Mononuclear cell (primary cell): ENCODE measurements around the gene ZSCAN5A. TPM values are rescaled to one million over a fixed set of nuclear protein-coding genes. Genes with fewer than 3 reads are reported as not detected.
"Not testable (repeated sequence)": the region's sequence is repeated elsewhere in the genome, so short reads cannot be mapped to it uniquely, and the experiment has no call there.

Source experiments
- H3K27me3 ChIP-seq: 2 replicates; pipeline ENCODE4 v1.6.0; 2011; ENCODE audit warnings: low read length, control low read depth; ENCODE audit not compliant: insufficient read depth
- H3K4me1 ChIP-seq: 2 replicates; pipeline ENCODE4 v1.5.1; 2011; ENCODE audit warnings: mild to moderate bottlenecking, low read length, control low read depth; ENCODE audit not compliant: insufficient read depth
- H3K4me3 ChIP-seq: 2 replicates; pipeline ENCODE4 v1.5.1; 2011; ENCODE audit warnings: mild to moderate bottlenecking, low read length, moderate library complexity
- H3K9me3 ChIP-seq: 2 replicates; pipeline ENCODE4 v1.5.1; 2011; ENCODE audit warnings: low read depth, mild to moderate bottlenecking, control low read depth, low read length
- total RNA-seq: library from RNA; depleted of rRNA; stranded (reverse); fragments of >200 nt; gene quantifications from one replicate; pipeline ENCODE4 v1.2.3, GENCODE V29; 2012

The ZSCAN5A gene, protein sequence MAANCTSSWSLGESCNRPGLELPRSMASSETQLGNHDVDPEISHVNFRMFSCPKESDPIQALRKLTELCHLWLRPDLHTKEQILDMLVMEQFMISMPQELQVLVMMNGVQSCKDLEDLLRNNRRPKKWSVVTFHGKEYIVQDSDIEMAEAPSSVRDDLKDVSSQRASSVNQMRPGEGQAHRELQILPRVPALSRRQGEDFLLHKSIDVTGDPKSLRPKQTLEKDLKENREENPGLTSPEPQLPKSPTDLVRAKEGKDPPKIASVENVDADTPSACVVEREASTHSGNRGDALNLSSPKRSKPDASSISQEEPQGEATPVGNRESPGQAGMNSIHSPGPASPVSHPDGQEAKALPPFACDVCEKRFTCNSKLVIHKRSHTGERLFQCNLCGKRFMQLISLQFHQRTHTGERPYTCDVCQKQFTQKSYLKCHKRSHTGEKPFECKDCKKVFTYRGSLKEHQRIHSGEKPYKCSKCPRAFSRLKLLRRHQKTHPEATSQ
- 4.5 TPM for total RNA-seq

DNA sequence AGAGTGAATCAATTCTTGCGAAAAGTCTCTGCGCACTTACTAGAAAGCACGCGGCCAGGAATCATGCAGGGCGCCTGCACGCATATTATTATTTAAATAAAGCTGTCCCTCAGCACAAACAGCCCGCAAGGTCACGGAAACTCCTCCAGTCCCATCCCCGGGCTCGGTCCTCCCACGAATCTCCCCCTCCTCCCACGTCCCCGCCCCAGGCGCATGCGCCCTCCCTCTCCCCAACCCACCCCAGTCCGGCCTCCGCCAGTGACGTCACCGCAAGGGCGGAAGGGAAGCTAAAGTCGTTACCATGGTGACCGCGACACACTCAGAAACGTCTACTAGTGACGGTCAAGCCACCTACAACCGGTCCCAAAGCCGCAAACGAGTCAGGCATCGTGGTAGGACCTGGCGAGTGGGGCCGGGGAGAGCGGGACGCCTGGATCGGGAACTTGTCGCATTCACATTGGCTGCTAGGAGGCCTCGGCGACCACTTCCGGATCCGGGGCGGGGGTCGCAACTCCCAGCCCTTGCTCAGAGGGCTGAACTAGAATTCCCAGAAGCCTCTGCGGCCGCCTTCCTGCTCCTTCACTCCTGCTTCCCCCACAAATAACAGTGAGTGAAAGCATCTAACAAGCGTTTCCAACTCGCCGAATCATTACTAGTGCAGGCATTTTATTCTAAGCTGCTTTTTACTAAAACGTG, at the start of gene ZSCAN5A:
ZSCAN5A (minus strand) TSS at position 459 of the 696 bp plus-strand sequence. CDS start 89,793 bp downstream, outside the sequence.
- Histone ChIP-seq H3K4me1 (peaks cover 31% of the 10 kb centered on the region), H3K9me3 (no peaks in the 10 kb centered on the region), H3K4me3 (peak within 1 kb of the TSS; percentile 71), H3K27me3 (no peaks in the 10 kb centered on the region)

DNA sequence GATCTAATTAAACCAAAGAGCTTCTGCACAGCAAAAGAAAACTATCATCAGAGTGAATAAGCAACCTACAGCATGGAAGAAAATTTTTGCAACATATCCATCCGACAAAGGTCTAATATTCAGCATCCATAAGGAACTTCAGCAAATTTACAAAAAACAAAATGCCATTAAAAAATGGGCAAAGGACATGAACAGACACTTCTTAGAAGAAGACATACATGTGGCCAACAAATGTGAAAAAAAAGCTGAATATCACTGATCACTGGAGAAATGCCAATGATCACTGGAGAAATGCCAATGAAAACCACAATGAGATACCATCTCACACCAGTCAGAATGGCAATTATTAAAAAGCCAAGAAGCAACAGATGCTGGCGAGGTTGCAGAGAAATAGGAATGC, 46.2 kb upstream of the ZSCAN5A start:
- H3K4me1 ChIP-seq = no peaks in the 10 kb centered on the region
- no peak overlapping the region for H3K4me3 ChIP-seq
- H3K9me3 ChIP-seq = peaks cover 18% of the 10 kb centered on the region
- no peaks in the 10 kb centered on the region for H3K27me3 ChIP-seq

DNA sequence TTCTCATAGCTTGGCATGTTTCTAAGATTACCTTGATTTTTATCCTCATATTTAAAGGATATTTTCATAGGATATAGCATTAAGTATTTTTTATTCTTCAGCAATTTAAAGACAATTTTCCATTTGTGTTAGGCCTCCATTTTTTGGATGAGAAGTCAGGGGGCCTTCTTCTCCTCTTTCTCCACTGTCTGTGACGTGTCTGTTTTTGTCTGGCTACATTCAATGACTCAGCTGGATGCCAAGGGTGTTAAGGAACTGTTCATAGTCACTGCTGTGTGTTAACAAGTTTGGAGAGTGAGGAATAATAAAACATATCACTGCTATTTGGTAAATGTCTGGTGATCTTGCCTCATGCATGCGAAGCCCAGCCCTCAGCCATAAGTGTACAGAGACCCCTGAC, 42.3 kb upstream of the ZSCAN5A start:
- Histone ChIP-seq H3K4me3 (no peak overlapping the region), H3K9me3 (peaks cover 8% of the 10 kb centered on the region), H3K27me3 (no peaks in the 10 kb centered on the region), H3K4me1 (no peaks in the 10 kb centered on the region)

DNA sequence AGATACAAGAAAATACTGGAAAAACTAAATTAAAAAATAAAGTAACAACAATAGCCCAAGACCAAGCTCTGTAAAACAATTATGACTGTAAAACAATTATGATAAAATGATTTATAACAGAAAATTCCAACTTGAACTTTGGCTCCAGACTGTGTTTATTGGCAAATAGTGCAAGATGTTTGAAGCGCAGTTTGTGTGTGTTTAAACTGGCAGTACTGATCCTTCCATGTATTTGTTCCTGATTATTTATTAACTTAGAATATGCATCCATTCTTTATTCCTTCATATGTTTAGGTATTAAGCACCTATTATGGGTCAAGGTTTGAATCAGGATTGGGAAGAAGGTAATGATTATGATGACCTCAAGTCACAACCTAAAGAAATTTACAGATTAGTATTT, 40.9 kb upstream of the ZSCAN5A start:
- Histone ChIP-seq H3K4me3 (no peak overlapping the region), H3K9me3 (peaks cover 8% of the 10 kb centered on the region), H3K4me1 (no peaks in the 10 kb centered on the region), H3K27me3 (no peaks in the 10 kb centered on the region)

DNA sequence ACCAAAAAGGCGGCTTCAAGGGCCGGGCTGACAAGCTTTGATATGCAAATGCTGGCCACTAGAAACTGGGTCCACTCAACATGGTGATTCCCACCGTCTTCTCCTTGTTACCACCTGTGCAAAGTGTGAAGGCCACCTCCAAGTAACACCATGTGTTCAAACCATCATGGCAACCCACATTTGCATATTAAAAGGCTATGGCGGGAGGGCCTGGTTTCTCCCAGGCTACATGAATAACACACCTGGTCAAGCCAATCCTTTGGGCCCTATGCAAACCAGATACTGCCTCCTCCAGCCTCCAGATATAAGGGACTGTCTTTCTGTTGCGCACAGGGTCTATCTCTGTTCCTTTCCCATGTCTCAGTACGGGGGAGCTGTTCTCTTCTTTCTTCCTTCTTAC, 36.6 kb upstream of the ZSCAN5A start:
- no peaks in the 10 kb centered on the region for H3K4me1 ChIP-seq
- H3K27me3 ChIP-seq = no peaks in the 10 kb centered on the region
- no peak overlapping the region for H3K4me3 ChIP-seq
- H3K9me3 ChIP-seq = no peaks in the 10 kb centered on the region

DNA sequence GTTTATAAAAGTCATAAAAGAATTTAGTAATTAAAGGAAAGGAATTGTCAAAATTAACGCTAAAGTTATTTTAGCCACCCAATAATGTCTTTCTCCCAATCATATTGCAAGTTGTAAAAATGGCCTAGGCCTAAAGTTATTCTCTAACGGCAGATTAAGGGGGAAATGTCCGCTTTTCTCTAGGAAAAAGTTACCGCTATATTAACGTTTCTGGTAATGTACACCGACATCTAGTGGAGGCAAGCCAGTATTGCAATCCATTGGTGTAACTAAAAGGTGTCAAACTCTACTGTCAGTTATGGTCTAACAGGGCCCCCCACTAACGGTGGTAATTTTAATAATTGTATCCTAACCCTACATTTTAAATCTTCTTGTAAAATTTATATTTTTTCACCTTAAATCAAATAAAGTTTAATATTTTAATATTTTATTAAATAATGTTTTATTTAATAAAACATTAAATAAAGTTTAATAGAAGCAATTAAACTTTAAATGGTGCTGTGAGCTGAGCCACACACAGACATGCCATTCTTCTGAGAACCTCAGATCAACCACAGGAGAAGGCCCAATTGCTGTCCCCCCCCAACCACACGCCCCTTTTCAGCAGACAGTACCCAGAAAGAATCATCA, 35.9 kb upstream of the ZSCAN5A start:
- Histone ChIP-seq H3K4me1 (no peaks in the 10 kb centered on the region), H3K9me3 (no peaks in the 10 kb centered on the region)

DNA sequence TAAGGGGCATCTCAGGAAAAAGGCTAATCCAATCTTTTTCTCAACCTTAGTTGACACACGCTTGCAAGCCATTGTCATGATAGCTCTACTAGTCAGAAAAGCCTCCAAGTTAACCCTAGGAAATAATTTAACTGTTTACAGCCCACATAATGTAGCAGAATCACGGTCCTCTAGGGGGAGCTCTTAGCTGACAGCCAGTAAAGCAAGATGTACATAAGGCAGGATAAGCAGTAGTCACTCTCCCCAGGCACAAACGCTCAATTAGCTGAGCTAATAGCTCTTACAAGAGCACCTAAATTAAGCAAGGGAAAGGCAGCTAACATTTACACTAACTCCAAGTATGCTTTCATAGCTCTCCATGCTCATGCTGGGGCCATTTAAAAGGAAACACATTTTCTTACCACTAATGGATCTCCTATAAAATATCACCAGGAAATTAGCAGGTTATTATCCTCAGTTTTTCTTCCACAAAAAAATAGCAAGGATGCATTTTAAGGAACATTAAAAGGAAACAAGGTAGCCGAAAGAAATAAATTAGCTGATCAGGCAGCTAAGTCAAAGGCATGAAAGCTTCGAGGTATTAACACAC, 33.7 kb upstream of the ZSCAN5A start:
- Histone ChIP-seq H3K9me3 (no peaks in the 10 kb centered on the region), H3K4me3 (no peak overlapping the region), H3K4me1 (no peaks in the 10 kb centered on the region), H3K27me3 (no peaks in the 10 kb centered on the region)

More for the DNA sequence above, 35.9 kb upstream of the ZSCAN5A start:
- Histone ChIP-seq H3K27me3 (no peaks in the 10 kb centered on the region), H3K4me3 (no peak overlapping the region)

DNA sequence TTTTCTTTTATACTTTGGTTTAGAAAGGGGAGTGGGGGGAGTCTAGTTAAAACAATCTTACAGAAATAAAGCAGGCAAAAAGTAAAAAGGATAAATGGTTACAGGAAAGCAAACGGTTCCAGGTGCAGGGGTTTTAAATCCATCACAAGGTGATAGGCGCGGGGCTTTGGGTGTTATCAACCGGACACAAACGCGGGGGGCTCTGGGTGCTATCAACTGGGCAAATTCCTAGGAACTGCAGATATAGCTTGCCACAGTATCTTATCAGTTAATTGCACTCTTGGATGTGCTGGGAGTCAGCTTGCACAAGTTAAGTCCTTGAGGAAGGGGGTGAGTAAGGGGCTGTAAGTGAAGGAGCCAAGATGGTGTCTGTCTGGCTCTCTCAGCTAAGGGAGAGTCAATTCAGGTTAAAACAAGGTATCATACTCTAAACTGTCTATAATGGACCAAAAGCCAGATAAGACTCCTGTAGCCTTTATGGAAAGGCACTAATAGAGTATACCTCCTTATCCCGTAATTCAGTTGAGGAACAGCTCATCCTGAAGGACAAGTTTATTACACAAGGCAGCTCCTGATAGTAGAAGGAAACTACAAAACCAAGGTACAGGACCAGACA, 32.6 kb upstream of the ZSCAN5A start:
- Histone ChIP-seq H3K9me3 (no peaks in the 10 kb centered on the region), H3K4me3 (no peak overlapping the region), H3K27me3 (no peaks in the 10 kb centered on the region), H3K4me1 (no peaks in the 10 kb centered on the region)

DNA sequence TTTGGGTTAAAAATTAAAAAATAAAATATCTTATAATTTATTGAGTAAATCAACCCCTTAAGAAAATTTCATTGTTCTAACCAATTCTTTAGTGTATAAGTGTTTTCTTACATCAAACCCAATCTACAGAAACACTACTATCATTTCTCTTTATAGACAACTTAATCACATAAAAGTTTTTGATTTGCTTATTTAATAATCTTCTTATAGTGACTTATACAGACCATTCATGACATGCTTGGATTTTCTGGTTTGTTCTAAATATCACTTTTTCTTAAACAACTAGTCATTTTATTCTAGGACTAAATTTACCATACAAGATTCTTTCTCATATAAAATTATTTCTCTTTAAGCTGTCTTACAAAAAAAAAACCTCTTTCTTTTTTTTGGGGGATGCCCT, 27.3 kb upstream of the ZSCAN5A start:
- no peaks in the 10 kb centered on the region for H3K4me1 ChIP-seq
- H3K4me3 ChIP-seq = no peak overlapping the region
- H3K9me3 ChIP-seq = peaks cover 4% of the 10 kb centered on the region
- H3K27me3 ChIP-seq = no peaks in the 10 kb centered on the region

DNA sequence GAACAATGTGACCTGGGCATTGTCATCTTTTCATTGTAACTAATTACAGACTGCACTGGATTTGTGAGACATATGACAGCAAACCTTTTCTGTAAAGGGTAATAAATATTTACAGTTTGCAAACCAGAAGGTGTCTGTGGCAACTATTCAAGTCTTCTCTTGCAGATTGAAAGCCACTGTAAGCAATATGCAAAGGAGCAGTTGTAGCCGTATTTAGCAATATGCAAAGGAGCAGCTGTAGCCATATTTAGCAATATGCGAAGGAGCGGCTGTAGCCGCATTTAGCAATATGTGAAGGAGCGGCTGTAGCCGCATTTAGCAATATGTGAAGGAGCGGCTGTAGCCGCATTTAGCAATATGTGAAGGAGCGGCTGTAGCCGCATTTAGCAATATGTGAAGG, 24.4 kb upstream of the ZSCAN5A start:
- H3K27me3 ChIP-seq, H3K4me1 ChIP-seq, H3K4me3 ChIP-seq, H3K9me3 ChIP-seq: not testable (repeated sequence)

DNA sequence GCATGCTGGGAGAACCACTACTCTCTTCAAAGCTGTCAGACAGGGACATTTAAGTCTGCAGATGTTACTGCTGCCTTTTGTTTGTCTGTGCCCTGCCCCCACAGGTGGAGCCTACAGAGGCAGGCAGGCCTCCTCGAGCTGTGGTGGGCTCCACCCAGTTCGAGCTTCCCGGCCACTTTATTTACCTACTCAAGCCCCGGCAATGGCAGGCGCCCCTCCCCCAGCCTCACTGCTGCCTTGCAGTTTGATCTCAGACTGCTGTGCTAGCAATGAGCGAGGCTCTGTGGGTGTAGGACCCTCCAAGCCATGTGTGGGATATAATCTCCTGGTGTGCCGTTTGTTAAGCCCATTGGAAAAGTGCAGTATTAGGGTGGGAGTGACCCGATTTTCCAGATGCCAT, 22.4 kb upstream of the ZSCAN5A start:
- not testable (repeated sequence) for H3K27me3 ChIP-seq, H3K4me3 ChIP-seq, H3K4me1 ChIP-seq, H3K9me3 ChIP-seq

DNA sequence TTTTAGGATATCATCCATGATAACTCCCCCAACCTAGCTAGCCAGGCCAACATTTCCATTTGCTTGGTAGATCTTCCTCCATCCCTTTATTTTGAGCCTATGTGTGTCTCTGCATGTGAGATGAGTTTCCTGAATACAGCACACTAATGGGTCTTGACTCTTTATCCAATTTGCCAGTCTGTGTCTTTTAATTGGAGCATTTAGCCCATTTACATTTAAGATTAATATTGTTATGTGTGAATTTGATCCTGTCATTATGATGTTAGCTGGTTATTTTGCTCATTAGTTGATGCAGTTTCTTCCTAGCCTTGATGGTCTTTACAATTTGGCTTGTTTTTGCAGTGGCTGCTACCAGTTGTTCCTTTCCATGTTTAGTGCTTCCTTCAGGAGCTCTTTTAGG, 20.7 kb upstream of the ZSCAN5A start:
- not testable (repeated sequence) for H3K9me3 ChIP-seq, H3K27me3 ChIP-seq, H3K4me1 ChIP-seq, H3K4me3 ChIP-seq

DNA sequence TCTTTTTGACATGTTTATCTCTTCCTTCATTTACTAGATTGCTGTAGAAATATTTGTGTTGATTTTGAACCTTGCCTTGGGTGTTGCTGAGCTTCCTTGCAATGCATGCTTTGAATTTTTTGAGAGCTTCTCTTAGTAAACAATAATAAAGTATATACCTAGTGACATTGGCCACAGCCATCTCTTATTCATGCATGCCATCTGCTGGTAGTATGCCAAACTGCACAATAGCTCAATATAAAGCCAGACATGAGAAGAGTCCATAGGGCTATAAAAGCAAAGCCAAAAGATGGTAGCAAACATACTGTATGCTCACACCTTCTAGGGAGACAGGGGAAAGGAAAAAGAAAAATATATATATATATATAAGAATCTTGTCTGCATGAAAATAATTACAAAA, 18.9 kb upstream of the ZSCAN5A start:
- Histone ChIP-seq H3K4me1 (no peaks in the 10 kb centered on the region), H3K27me3 (no peaks in the 10 kb centered on the region), H3K9me3 (no peaks in the 10 kb centered on the region), H3K4me3 (no peak overlapping the region)

DNA sequence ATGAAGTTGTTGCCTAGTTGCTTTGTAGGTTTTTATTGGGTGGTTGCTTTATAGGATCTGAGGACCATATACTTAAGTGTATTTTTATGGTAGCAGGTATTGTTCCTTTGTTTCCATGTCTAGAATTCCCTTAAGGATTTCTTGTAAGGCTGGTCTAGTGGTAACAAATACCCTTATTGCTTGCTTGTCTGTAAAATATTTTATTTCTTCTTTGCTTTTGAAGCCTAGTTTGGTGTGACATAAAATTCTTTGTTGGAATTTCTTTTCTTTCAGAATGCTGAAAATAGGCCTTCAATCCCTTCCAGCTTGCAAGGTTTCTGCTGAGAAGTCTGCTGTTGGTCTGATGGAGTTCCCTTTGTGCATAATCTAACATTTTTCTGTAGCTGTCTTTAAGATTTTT, 18.1 kb upstream of the ZSCAN5A start:
- Histone ChIP-seq H3K27me3 (no peaks in the 10 kb centered on the region), H3K4me1 (no peaks in the 10 kb centered on the region), H3K9me3 (no peaks in the 10 kb centered on the region), H3K4me3 (no peak overlapping the region)

DNA sequence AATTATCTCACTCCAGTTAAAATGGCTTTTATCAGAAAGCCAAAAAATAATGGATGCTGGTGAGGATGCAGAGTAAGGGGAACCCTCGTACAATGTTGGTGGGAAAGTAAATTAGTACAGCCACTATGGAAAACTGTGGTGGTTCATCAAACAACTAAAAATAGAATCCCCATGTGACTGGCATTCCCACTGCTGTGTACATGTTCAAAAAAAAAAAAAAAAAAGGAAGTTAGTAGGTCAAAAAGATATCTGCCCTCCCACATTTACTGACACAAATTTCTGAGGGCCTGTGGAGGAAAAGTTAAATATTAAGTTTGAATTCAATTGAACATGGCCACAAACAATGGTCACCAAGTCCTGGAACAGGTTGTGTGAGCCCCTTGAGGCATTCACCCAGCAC, 9.8 kb upstream of the ZSCAN5A start:
- H3K4me1 ChIP-seq = peaks cover 50% of the 10 kb centered on the region

More for the DNA sequence above, 9.8 kb upstream of the ZSCAN5A start:
- no peaks in the 10 kb centered on the region for H3K27me3 ChIP-seq
- no peak overlapping the region for H3K4me3 ChIP-seq
- H3K9me3 ChIP-seq = no peaks in the 10 kb centered on the region
